HG02970 (cell line): Measurements from ENCODE around the gene STOX2.

ENCODE experiments used
- ATAC-seq: cut with Tn5 transposase; IDR thresholded peaks from one replicate; pipeline ENCODE4 v1.9.1; 2021; ENCODE audit warnings: mild to moderate bottlenecking, moderate library complexity, moderate number of reproducible peaks; ENCODE audit not compliant: unreplicated experiment, low FRiP score

STOX2 gene

GRCh38 chr4:184066584-184067300 lies 161.6 kb downstream of the STOX2 start:
- ATAC-seq = no peak

GRCh38 chr4:184067931-184068554 lies 162.9 kb downstream of the STOX2 start:
- no peak for ATAC-seq
